B cell (primary cell): ENCODE measurements around the gene RAP1GAP2. TPM values are rescaled to one million over a fixed set of nuclear protein-coding genes. Genes with fewer than 3 reads are reported as not detected.

Experiments
- ATAC-seq: fragments of 200-7000 bp; cut with Tn5 transposase; one replicate; pipeline ENCODE4 v1.10.0; 2021; ENCODE audit warnings: low read depth, mild to moderate bottlenecking, moderate number of reproducible peaks, moderate library complexity
- CTCF ChIA-PET: fragments of 350-600 bp; sonication (Branson Sonifier 250); formaldehyde crosslinking; loops from one replicate; lab custom pipeline; 2021; ENCODE audit warnings: antibody characterized with exemption, inconsistent platforms; lab: Charles Lee
- POLR2A ChIA-PET: fragments of 350-600 bp; sonication (Branson Sonifier 250); formaldehyde crosslinking; loops from one replicate; lab custom pipeline; 2021; ENCODE audit warnings: antibody characterized with exemption; lab: Charles Lee
- DNase-seq: peaks from one replicate; pipeline ENCODE4 v3.0.0; 2013
- H2AFZ ChIP-seq: 2 replicates; pipeline ENCODE4 v1.6.1; 2012; ENCODE audit warnings: mild to moderate bottlenecking, low read depth, low read length; ENCODE audit not compliant: insufficient read depth, poor library complexity, severe bottlenecking
- H3K27ac ChIP-seq, 2 donors: 1 replicate in 1 of 2; 2 replicates in 1 of 2; pipeline ENCODE4 v1.5.1; 2012 to 2013; ENCODE audit warnings: low read length in 2 of 2, mild to moderate bottlenecking in 2 of 2, moderate library complexity in 1 of 2
- H3K27me3 ChIP-seq, 4 experiments: fragments of 200-600 bp in 1 of 4; sonication (generic) in 1 of 4; replicated peaks in 1 of 4; 1 replicate in 2 of 4; 2 replicates in 2 of 4; pipeline versions ENCODE4 v1.6.1 to v1.7.0; 2013 to 2016; ENCODE audit warnings: low read length in 3 of 4, mild to moderate bottlenecking in 2 of 4, mixed read lengths in 1 of 4, moderate library complexity in 1 of 4; ENCODE audit not compliant: insufficient read depth in 4 of 4, control insufficient read depth in 3 of 4; ENCODE audit errors: control extremely low read depth in 1 of 4
- H3K36me3 ChIP-seq, 2 experiments: replicated peaks in 1 of 2; 1 replicate in 1 of 2; 2 replicates in 1 of 2; pipeline versions ENCODE4 v1.6.1 to v1.7.1; 2013; ENCODE audit warnings: low read length in 1 of 2; ENCODE audit not compliant: insufficient read depth in 2 of 2, control insufficient read depth in 1 of 2; ENCODE audit errors: control extremely low read depth in 1 of 2, extremely low read depth in 1 of 2
- H3K4me1 ChIP-seq, 2 donors: fragments of 200-600 bp in 1 of 2; sonication (generic) in 1 of 2; 1 replicate in 1 of 2; 2 replicates in 1 of 2; pipeline versions ENCODE4 v1.5.1 to v1.6.1; 2013 to 2017; ENCODE audit warnings: low read length in 2 of 2; ENCODE audit not compliant: control insufficient read depth in 2 of 2, insufficient read depth in 2 of 2
- H3K4me2 ChIP-seq: replicated peaks from 2 replicates; pipeline ENCODE3; 2012; ENCODE audit warnings: mild to moderate bottlenecking, low read depth, low read length; ENCODE audit not compliant: poor library complexity, severe bottlenecking
- H3K4me3 ChIP-seq, 5 experiments: fragments of 200-600 bp in 1 of 5; sonication (generic) in 1 of 5; 1 replicate in 3 of 5; 2 replicates in 2 of 5; pipeline versions ENCODE4 v1.5.1 to v1.7.0; 2011 to 2016; ENCODE audit warnings: low read length in 4 of 5, mild to moderate bottlenecking in 4 of 5, low read depth in 2 of 5, control low read depth in 1 of 5, moderate library complexity in 1 of 5; ENCODE audit not compliant: insufficient read depth in 1 of 5; ENCODE audit errors: control extremely low read depth in 1 of 5, extremely low read depth in 1 of 5
- H3K79me2 ChIP-seq: fragments of 200-600 bp; sonication (generic); one replicate; pipeline ENCODE4 v1.6.0; 2016; ENCODE audit warnings: low read length; ENCODE audit not compliant: control insufficient read depth, insufficient read depth
- H3K9ac ChIP-seq: fragments of 200-600 bp; sonication (generic); 2 replicates; pipeline ENCODE4 v1.6.1; 2017; ENCODE audit warnings: mild to moderate bottlenecking, low read length, moderate library complexity
- H3K9me3 ChIP-seq, 3 donors: one replicate each; pipeline versions ENCODE4 v1.6.1 to v1.7.1; 2013; ENCODE audit warnings: low read length in 2 of 3; ENCODE audit not compliant: control insufficient read depth in 2 of 3, insufficient read depth in 1 of 3; ENCODE audit errors: control extremely low read depth in 1 of 3
- H4K20me1 ChIP-seq: 2 replicates; pipeline ENCODE4 v1.6.0; 2012; ENCODE audit warnings: mild to moderate bottlenecking, low read length; ENCODE audit not compliant: insufficient read depth, control insufficient read depth, poor library complexity, severe bottlenecking
- H3K27ac Mint-ChIP-seq: one replicate; pipeline ENCODE4 v1.8.0; 2021; ENCODE audit warnings: mixed read lengths
- H3K27me3 Mint-ChIP-seq: one replicate; pipeline ENCODE4 v1.8.0; 2021; ENCODE audit warnings: mixed read lengths
- H3K4me1 Mint-ChIP-seq: one replicate; pipeline ENCODE4 v1.8.0; 2021; ENCODE audit warnings: mixed read lengths
- H3K4me3 Mint-ChIP-seq: one replicate; pipeline ENCODE4 v1.8.0; 2021; ENCODE audit warnings: mixed read lengths
- H3K9me3 Mint-ChIP-seq: one replicate; pipeline ENCODE4 v1.8.0; 2022; ENCODE audit warnings: mixed read lengths; ENCODE audit not compliant: insufficient read depth
- EZH2 ChIP-seq: IDR thresholded peaks from 2 replicates; pipeline ENCODE4 v1.6.1; 2012; ENCODE audit warnings: borderline replicate concordance, low read depth, mild to moderate bottlenecking, moderate library complexity, low read length; ENCODE audit not compliant: insufficient read depth, poor library complexity, severe bottlenecking
- WGBS: methylation state at CpG from one replicate; pipeline ENCODE4 v1.1.5; 2013; ENCODE audit warnings: missing lambda C conversion rate; ENCODE audit not compliant: insufficient coverage; 5-methylcytosine and 5-hydroxymethylcytosine counted together
- intact Hi-C: fragments of 100-400 bp; cut with micrococcal nuclease; formaldehyde crosslinking; loops from one replicate; pipeline ENCODE4 v1.10.0; 2022
- polyA plus RNA-seq: library from polyadenylated mRNA; depleted of rRNA; stranded (reverse); fragments of >200 nt; gene quantifications from 2 replicates; pipeline ENCODE4 v1.2.3, GENCODE V29; 2012
- total RNA-seq, 2 donors: library from RNA; stranded (reverse); fragments of 120-200 nt in 1 of 2; gene quantifications; 1 replicate in 1 of 2; 2 replicates in 1 of 2; pipeline versions ENCODE4 v1.2.3 to v1.2.4, GENCODE V29; 2013 to 2022
- TF ChIP-seq, protein P1 (sequence below): fragments of 200-600 bp; IDR thresholded peaks from one replicate; pipeline ENCODE4 v1.8.0; 2022; ENCODE audit warnings: antibody characterized with exemption, mild to moderate bottlenecking

RAP1GAP2 gene
- total and polyA plus RNA-seq, 2 donors (not counting 1 experiment from before 2014, with no cell fraction given): 14.9 to 16.4 TPM

DNA sequence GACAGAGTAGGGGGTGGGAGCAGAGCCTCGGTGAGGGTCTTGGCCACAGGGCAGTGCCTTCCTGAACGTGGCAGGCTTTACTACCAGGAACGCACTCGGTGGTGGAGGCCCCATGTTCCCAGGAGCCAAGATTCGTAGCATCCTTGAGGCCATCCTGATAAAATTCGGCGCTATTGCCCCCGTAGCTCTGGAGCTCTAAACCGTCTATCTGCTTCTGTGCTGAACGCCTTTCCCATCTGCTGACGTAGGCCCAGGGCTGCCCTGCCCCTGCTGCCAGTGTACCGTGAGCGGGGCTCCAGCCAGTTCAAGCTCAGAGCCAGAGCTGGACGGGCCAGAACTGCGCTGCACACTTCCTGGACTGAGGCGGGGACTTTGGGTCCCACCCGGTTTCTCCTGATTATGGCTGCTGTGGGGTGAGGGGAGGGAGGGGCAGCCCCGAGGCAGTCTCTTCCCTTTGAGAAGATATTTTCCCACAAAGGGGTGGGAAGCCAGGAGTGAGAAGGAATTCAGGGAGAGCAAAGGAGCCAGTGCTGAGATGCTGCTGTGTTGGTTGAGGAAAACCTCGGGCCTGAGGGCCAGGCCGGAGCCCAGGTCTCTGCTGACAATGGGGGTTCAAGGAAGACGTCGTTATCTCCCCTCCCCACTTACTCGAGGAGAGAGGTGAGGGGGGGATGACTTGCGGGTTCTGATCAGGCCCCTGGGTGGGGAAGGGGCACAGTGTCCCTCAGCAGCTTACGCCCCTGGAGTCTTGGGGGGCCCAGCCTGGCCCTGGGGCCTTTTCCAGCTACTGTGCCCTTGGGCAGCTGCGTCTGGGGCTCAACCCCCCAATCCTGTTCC is 237.7 kb downstream of the RAP1GAP2 start:
- no peaks in the 10 kb centered on the region for H3K9me3 Mint-ChIP-seq
- no peak overlapping the region for H3K4me3 Mint-ChIP-seq
- Histone ChIP-seq H4K20me1 (no peaks in the 10 kb centered on the region), H3K9ac (no peak overlapping the region), H3K27me3 (peaks cover 0 to 1% (median 0%) of the 10 kb centered on the region in 4 experiments), H3K4me2 (no peak overlapping the region), H3K4me3 (no peak overlapping the region), H3K79me2 (no peaks in the 10 kb centered on the region), H3K9me3 (no peaks in the 10 kb centered on the region), H3K36me3 (peaks cover 0 to 15% of the 10 kb centered on the region in 2 experiments), H2AFZ (no peak overlapping the region), H3K4me1 (peaks cover 0 to under 1% of the 10 kb centered on the region in 2 donors), H3K27ac (no peak overlapping the region)
- ChIA-PET CTCF (no interaction called here), POLR2A (no interaction called here)
- WGBS: 93% methylated on average over 19 of the region's 26 CpGs
- H3K4me1 Mint-ChIP-seq: peaks cover 2% of the 10 kb centered on the region
- no peak overlapping the region for H3K27ac Mint-ChIP-seq
- DNase-seq (no peak), ATAC-seq (no peak)
- TF ChIP-seq, protein P1, sequence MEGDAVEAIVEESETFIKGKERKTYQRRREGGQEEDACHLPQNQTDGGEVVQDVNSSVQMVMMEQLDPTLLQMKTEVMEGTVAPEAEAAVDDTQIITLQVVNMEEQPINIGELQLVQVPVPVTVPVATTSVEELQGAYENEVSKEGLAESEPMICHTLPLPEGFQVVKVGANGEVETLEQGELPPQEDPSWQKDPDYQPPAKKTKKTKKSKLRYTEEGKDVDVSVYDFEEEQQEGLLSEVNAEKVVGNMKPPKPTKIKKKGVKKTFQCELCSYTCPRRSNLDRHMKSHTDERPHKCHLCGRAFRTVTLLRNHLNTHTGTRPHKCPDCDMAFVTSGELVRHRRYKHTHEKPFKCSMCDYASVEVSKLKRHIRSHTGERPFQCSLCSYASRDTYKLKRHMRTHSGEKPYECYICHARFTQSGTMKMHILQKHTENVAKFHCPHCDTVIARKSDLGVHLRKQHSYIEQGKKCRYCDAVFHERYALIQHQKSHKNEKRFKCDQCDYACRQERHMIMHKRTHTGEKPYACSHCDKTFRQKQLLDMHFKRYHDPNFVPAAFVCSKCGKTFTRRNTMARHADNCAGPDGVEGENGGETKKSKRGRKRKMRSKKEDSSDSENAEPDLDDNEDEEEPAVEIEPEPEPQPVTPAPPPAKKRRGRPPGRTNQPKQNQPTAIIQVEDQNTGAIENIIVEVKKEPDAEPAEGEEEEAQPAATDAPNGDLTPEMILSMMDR: no peak
- TF ChIP-seq EZH2: no peak
- no peaks in the 10 kb centered on the region for H3K27me3 Mint-ChIP-seq
- intact Hi-C loops: no loop called here

DNA sequence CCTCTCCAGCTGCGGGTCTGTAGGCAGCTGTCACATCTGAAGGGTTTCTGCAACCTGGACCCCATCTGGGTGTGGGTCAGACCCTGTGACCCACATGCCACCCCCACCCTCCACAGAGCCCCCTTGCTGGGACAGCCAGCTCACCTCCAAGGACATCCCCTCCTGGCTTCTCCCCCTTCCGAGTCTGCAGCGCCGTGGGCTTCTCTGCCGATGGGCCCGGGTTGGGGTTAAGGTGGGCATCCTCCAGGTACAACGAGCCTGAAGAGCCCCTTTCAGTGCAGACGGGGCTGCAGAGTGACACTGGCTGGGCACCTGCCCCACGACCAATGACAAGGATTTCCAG is 238.3 kb downstream of the RAP1GAP2 start:
- H3K36me3 ChIP-seq: peaks cover 0 to 9% of the 10 kb centered on the region in 2 experiments
- H3K9me3 Mint-ChIP-seq: no peaks in the 10 kb centered on the region
- no peak overlapping the region for H2AFZ ChIP-seq
- H3K27me3 Mint-ChIP-seq: peaks cover under 1% of the 10 kb centered on the region
- WGBS: 85% methylated on average over 2 of the region's 9 CpGs
- H3K4me3 Mint-ChIP-seq: no peak overlapping the region
- H3K4me2 ChIP-seq: no peak overlapping the region
- H3K27me3 ChIP-seq: peaks cover 0 to 3% (median 0%) of the 10 kb centered on the region in 4 experiments
- H3K9ac ChIP-seq: no peak overlapping the region
- ATAC-seq (no peak), DNase-seq (no peak)
- H3K4me1 ChIP-seq: peaks cover under 1 to 6% of the 10 kb centered on the region in 2 donors
- H3K4me3 ChIP-seq: no peak overlapping the region
- no peak overlapping the region for H3K27ac Mint-ChIP-seq
- no peaks in the 10 kb centered on the region for H4K20me1 ChIP-seq
- TF ChIP-seq, protein P1: no peak
- intact Hi-C loops: no loop called here
- H3K4me1 Mint-ChIP-seq: peaks cover 6% of the 10 kb centered on the region
- H3K9me3 ChIP-seq: no peaks in the 10 kb centered on the region
- H3K79me2 ChIP-seq: no peaks in the 10 kb centered on the region
- CTCF ChIA-PET: interaction anchor here (0.9 kb wide), 1 partner anchor 14 kb away, joined by 3 read pairs; no protein-coding TSS in a partner anchor
- no peak overlapping the region for H3K27ac ChIP-seq
- POLR2A ChIA-PET: no interaction called here
